Liver (tissue), 2 donors: Measurements from ENCODE around the gene PPY.

Source experiments
- MAX ChIP-seq: IDR thresholded peaks from 2 replicates; pipeline ENCODE4 v1.6.1; 2016; ENCODE audit warnings: antibody characterized with exemption
- TF ChIP-seq, protein P1 (sequence below): fragments of 150-350 bp; IDR thresholded peaks from 2 replicates; pipeline ENCODE4 v1.5.1; 2017; ENCODE audit warnings: improper control_type of control experiment, low read depth, low read length; ENCODE audit not compliant: missing input control
- donor health status: healthy.

DNA sequence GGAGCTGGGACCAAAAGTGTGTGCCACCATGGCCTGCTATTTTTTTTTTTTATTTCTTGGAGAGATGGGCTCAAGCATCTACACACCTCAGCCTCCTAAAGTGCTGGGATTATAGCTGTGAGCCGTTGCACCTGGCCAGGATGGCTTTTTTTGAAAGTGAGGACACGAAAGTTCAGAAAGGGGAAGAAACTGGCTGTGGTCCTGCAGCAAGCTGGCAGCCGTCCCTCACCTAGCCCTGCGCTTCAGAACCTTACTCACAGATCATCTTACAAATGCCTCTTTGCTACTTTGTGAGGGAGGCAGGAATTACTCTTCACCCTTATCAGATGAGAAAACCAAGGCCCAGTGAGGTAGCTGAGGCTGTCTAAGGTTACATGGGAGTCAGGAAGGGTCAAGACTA is 4.5 kb upstream of the PPY start:
- TF ChIP-seq, protein P1, sequence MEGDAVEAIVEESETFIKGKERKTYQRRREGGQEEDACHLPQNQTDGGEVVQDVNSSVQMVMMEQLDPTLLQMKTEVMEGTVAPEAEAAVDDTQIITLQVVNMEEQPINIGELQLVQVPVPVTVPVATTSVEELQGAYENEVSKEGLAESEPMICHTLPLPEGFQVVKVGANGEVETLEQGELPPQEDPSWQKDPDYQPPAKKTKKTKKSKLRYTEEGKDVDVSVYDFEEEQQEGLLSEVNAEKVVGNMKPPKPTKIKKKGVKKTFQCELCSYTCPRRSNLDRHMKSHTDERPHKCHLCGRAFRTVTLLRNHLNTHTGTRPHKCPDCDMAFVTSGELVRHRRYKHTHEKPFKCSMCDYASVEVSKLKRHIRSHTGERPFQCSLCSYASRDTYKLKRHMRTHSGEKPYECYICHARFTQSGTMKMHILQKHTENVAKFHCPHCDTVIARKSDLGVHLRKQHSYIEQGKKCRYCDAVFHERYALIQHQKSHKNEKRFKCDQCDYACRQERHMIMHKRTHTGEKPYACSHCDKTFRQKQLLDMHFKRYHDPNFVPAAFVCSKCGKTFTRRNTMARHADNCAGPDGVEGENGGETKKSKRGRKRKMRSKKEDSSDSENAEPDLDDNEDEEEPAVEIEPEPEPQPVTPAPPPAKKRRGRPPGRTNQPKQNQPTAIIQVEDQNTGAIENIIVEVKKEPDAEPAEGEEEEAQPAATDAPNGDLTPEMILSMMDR, result no peak
- TF ChIP-seq MAX, result no peak
